Activated naive CD4-positive, alpha-beta T cell (primary cell): ENCODE measurements around the gene TMEM59.
"Not testable (repeated sequence)": the region's sequence is repeated elsewhere in the genome, so short reads cannot be mapped to it uniquely, and the experiment has no call there.

Source experiments
- DNase-seq, 4 experiments: peaks; one replicate each; lab custom pipeline; 2025; lab: John Stamatoyannopoulos, UW

The TMEM59 gene

GRCh38 chr1:54013393-54014008 is 39.5 kb downstream of the TMEM59 start:
- DNase-seq, result no peak

- DNase-seq, result no peak
Observed at GRCh38 chr1:54012863-54013262, 40.1 kb downstream of the TMEM59 start.

- no peak for DNase-seq
Observed at GRCh38 chr1:54012008-54012325, 41.0 kb downstream of the TMEM59 start.

- no peak for DNase-seq
Observed at GRCh38 chr1:54011316-54012007, 41.5 kb downstream of the TMEM59 start.

- no peak for DNase-seq
Observed at GRCh38 chr1:54010415-54011117, 42.4 kb downstream of the TMEM59 start.

GRCh38 chr1:54009406-54009805 is 43.6 kb downstream of the TMEM59 start:
- no peak for DNase-seq

GRCh38 chr1:54008876-54009275 is 44.1 kb downstream of the TMEM59 start:
- DNase-seq, result no peak

GRCh38 chr1:54007613-54008012 is 45.4 kb downstream of the TMEM59 start:
- DNase-seq, result no peak

- no peak for DNase-seq
Observed at GRCh38 chr1:54006508-54006907, 46.5 kb downstream of the TMEM59 start.

GRCh38 chr1:54004481-54005049 is 48.4 kb downstream of the TMEM59 start:
- no peak for DNase-seq

GRCh38 chr1:54003750-54004480 is 49.1 kb downstream of the TMEM59 start:
- DNase-seq, result not testable (repeated sequence)

GRCh38 chr1:54003249-54003646 is 49.8 kb downstream of the TMEM59 start:
- no peak for DNase-seq

GRCh38 chr1:54002544-54003248 is 50.3 kb downstream of the TMEM59 start:
- no peak for DNase-seq

- DNase-seq, result no peak
Observed at GRCh38 chr1:54001591-54001990, 51.4 kb downstream of the TMEM59 start.

- DNase-seq, result no peak
Observed at GRCh38 chr1:53999920-54000319, 53.1 kb downstream of the TMEM59 start.

- DNase-seq, result no peak
Observed at GRCh38 chr1:53998223-53998622, 54.8 kb downstream of the TMEM59 start.

GRCh38 chr1:53995683-53996082 is 57.3 kb downstream of the TMEM59 start:
- no peak for DNase-seq

- not testable (repeated sequence) for DNase-seq
Observed at GRCh38 chr1:53994516-53994915, 58.5 kb downstream of the TMEM59 start.

- no peak for DNase-seq
Observed at GRCh38 chr1:53992085-53992874, 60.7 kb downstream of the TMEM59 start.

- DNase-seq, result no peak
Observed at GRCh38 chr1:53987880-53988279, 65.1 kb downstream of the TMEM59 start.

GRCh38 chr1:53986458-53986857 is 66.5 kb downstream of the TMEM59 start:
- DNase-seq, result no peak
